HUES6 (cell line): ENCODE results near the gene HPD.

ENCODE experiments used
- H3K27ac ChIP-seq: 2 replicates; pipeline ENCODE4 v1.7.0; 2013; ENCODE audit warnings: low read depth, mild to moderate bottlenecking, low read length, inconsistent platforms
- H3K27me3 ChIP-seq: 2 replicates; pipeline ENCODE4 v1.6.1; 2013; ENCODE audit warnings: low read length; ENCODE audit not compliant: control insufficient read depth, insufficient read depth
- H3K36me3 ChIP-seq: 2 replicates; pipeline ENCODE4 v1.6.1; 2013; ENCODE audit warnings: low read length; ENCODE audit not compliant: control insufficient read depth, insufficient read depth
- H3K4me1 ChIP-seq: 2 replicates; pipeline ENCODE4 v1.6.1; 2013; ENCODE audit warnings: low read length; ENCODE audit not compliant: control insufficient read depth, insufficient read depth
- H3K4me3 ChIP-seq: 2 replicates; pipeline ENCODE4 v1.5.1; 2013; ENCODE audit warnings: low read depth, low read length
- H3K9ac ChIP-seq: one replicate; pipeline ENCODE4 v1.6.1; 2013; ENCODE audit warnings: mild to moderate bottlenecking, low read length
- H3K9me3 ChIP-seq: 2 replicates; pipeline ENCODE4 v1.6.1; 2013; ENCODE audit warnings: low read depth, low read length; ENCODE audit not compliant: control insufficient read depth, insufficient read depth

The HPD gene

GRCh38 chr12:121839993-121840761 lies 18.5 kb downstream of the HPD start:
- peak overlapping the region; percentile 74 for H3K9ac ChIP-seq
- peak overlapping the region; percentile 72 for H3K4me3 ChIP-seq
- no peaks in the 10 kb centered on the region for H3K36me3 ChIP-seq
- 0 out of 2 replicates have a peak overlapping the region, but pooled peaks have one; percentile 3 for H3K27ac ChIP-seq
- no peaks in the 10 kb centered on the region for H3K9me3 ChIP-seq
- no peaks in the 10 kb centered on the region for H3K27me3 ChIP-seq
- H3K4me1 ChIP-seq, result peaks cover 9% of the 10 kb centered on the region; the same call in 1 of the 2 replicates

- peak overlapping the region; percentile 72 for H3K4me3 ChIP-seq
- no peaks in the 10 kb centered on the region for H3K9me3 ChIP-seq
- H3K4me1 ChIP-seq, result peaks cover 9% of the 10 kb centered on the region; the same call in 1 of the 2 replicates
- peak overlapping the region; percentile 74 for H3K9ac ChIP-seq
- H3K27me3 ChIP-seq, result no peaks in the 10 kb centered on the region
- H3K27ac ChIP-seq, result 0 out of 2 replicates have a peak overlapping the region, but pooled peaks have one; percentile 3
- no peaks in the 10 kb centered on the region for H3K36me3 ChIP-seq
Measured at GRCh38 chr12:121839106-121839992, 19.3 kb downstream of the HPD start.

- Histone ChIP-seq H3K9ac (no peak overlapping the region), H3K36me3 (no peaks in the 10 kb centered on the region), H3K9me3 (no peaks in the 10 kb centered on the region), H3K27me3 (no peaks in the 10 kb centered on the region), H3K4me1 (peaks cover 2% of the 10 kb centered on the region; the same call in 1 of the 2 replicates), H3K4me3 (no peak overlapping the region), H3K27ac (no peak overlapping the region)
Measured at GRCh38 chr12:121838126-121838525, 20.5 kb downstream of the HPD start.

- Histone ChIP-seq H3K9ac (no peak overlapping the region), H3K4me1 (no peaks in the 10 kb centered on the region; the same call in 1 of the 2 replicates), H3K9me3 (no peaks in the 10 kb centered on the region), H3K27ac (no peak overlapping the region), H3K27me3 (no peaks in the 10 kb centered on the region), H3K4me3 (no peak overlapping the region), H3K36me3 (no peaks in the 10 kb centered on the region)
Measured at GRCh38 chr12:121837680-121838079, 21.0 kb downstream of the HPD start.

GRCh38 chr12:121831571-121832245 lies 27.0 kb downstream of the HPD start:
- Histone ChIP-seq H3K36me3 (peaks cover 51% of the 10 kb centered on the region), H3K9ac (no peak overlapping the region), H3K27me3 (no peaks in the 10 kb centered on the region), H3K4me3 (no peak overlapping the region), H3K9me3 (no peaks in the 10 kb centered on the region), H3K27ac (no peak overlapping the region), H3K4me1 (no peaks in the 10 kb centered on the region)

GRCh38 chr12:121830588-121831265 lies 27.9 kb downstream of the HPD start:
- Histone ChIP-seq H3K4me3 (no peak overlapping the region), H3K9me3 (no peaks in the 10 kb centered on the region), H3K36me3 (peaks cover 58% of the 10 kb centered on the region), H3K27me3 (no peaks in the 10 kb centered on the region), H3K4me1 (no peaks in the 10 kb centered on the region), H3K27ac (no peak overlapping the region), H3K9ac (no peak overlapping the region)

- H3K9ac ChIP-seq, result no peak overlapping the region
- no peak overlapping the region for H3K27ac ChIP-seq
- H3K4me3 ChIP-seq, result no peak overlapping the region
- H3K36me3 ChIP-seq, result peaks cover 58% of the 10 kb centered on the region
- H3K4me1 ChIP-seq, result no peaks in the 10 kb centered on the region
- H3K9me3 ChIP-seq, result no peaks in the 10 kb centered on the region
- H3K27me3 ChIP-seq, result no peaks in the 10 kb centered on the region
Measured at GRCh38 chr12:121830134-121830533, 28.5 kb downstream of the HPD start.

GRCh38 chr12:121829250-121829918 lies 29.3 kb downstream of the HPD start:
- no peak overlapping the region for H3K9ac ChIP-seq
- H3K4me1 ChIP-seq, result no peaks in the 10 kb centered on the region
- no peak overlapping the region for H3K4me3 ChIP-seq
- H3K27me3 ChIP-seq, result no peaks in the 10 kb centered on the region
- no peaks in the 10 kb centered on the region for H3K9me3 ChIP-seq
- peaks cover 58% of the 10 kb centered on the region for H3K36me3 ChIP-seq
- no peak overlapping the region for H3K27ac ChIP-seq

- Histone ChIP-seq H3K4me1 (no peaks in the 10 kb centered on the region), H3K4me3 (no peak overlapping the region), H3K27me3 (no peaks in the 10 kb centered on the region), H3K36me3 (peaks cover 62% of the 10 kb centered on the region), H3K27ac (no peak overlapping the region), H3K9me3 (no peaks in the 10 kb centered on the region), H3K9ac (no peak overlapping the region)
Measured at GRCh38 chr12:121828826-121829225, 29.8 kb downstream of the HPD start.

GRCh38 chr12:121828306-121828705 lies 30.4 kb downstream of the HPD start:
- Histone ChIP-seq H3K27me3 (no peaks in the 10 kb centered on the region), H3K9ac (no peak overlapping the region), H3K27ac (no peak overlapping the region), H3K4me3 (no peak overlapping the region), H3K36me3 (peaks cover 67% of the 10 kb centered on the region), H3K9me3 (no peaks in the 10 kb centered on the region), H3K4me1 (no peaks in the 10 kb centered on the region)
